ENCODE results near the gene TBC1D10A. TPM values are rescaled to one million over a fixed set of nuclear protein-coding genes. Genes with fewer than 3 reads are reported as not detected.

TBC1D10A gene
- total RNA-seq, 1 experiment from 2014 or later, result 11.1 TPM

DNA sequence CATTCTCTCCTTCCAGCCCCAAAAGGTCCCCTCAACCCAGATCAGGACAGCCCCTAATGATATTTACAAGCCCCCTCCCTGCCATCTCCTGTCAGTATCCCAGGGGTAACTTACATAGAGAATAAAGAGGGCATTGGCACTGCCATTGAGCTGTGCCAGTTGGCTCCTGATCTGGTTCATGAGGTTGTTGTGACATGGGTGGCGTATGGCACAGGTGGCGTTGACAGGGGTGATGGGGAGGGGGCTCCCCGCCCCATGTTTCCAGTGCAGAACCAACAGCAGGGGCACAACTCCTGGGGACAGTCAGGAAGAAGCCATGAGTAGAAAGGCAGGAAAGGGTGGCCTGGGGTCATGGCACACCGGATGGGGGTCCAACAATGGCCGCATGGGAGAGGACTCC is 82.1 kb downstream of the TBC1D10A start:
- ChIA-PET CTCF (no interaction called here), POLR2A (no interaction called here)
- Mint-ChIP-seq H3K27ac (no peak overlapping the region), H3K4me1 (peaks cover 39% of the 10 kb centered on the region), H3K4me3 (peak overlapping the region; percentile 39), H3K27me3 (ENCODE audit: low read depth) (no peaks in the 10 kb centered on the region), H3K36me3 (peaks cover 12% of the 10 kb centered on the region; the same call in 1 of the 2 replicates), H3K9me3 (no peaks in the 10 kb centered on the region)
- ATAC-seq (no peak), DNase-seq (ENCODE audit: low spot score) (no peak)
- TF ChIP-seq TEAD4 (CRISPR knock-in tag; IDR thresholded peaks at IDR 0.05), result no peak
- TF ChIP-seq, protein P1, sequence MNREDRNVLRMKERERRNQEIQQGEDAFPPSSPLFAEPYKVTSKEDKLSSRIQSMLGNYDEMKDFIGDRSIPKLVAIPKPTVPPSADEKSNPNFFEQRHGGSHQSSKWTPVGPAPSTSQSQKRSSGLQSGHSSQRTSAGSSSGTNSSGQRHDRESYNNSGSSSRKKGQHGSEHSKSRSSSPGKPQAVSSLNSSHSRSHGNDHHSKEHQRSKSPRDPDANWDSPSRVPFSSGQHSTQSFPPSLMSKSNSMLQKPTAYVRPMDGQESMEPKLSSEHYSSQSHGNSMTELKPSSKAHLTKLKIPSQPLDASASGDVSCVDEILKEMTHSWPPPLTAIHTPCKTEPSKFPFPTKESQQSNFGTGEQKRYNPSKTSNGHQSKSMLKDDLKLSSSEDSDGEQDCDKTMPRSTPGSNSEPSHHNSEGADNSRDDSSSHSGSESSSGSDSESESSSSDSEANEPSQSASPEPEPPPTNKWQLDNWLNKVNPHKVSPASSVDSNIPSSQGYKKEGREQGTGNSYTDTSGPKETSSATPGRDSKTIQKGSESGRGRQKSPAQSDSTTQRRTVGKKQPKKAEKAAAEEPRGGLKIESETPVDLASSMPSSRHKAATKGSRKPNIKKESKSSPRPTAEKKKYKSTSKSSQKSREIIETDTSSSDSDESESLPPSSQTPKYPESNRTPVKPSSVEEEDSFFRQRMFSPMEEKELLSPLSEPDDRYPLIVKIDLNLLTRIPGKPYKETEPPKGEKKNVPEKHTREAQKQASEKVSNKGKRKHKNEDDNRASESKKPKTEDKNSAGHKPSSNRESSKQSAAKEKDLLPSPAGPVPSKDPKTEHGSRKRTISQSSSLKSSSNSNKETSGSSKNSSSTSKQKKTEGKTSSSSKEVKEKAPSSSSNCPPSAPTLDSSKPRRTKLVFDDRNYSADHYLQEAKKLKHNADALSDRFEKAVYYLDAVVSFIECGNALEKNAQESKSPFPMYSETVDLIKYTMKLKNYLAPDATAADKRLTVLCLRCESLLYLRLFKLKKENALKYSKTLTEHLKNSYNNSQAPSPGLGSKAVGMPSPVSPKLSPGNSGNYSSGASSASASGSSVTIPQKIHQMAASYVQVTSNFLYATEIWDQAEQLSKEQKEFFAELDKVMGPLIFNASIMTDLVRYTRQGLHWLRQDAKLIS (CRISPR knock-in tag; IDR thresholded peaks at IDR 0.05; ENCODE audit: borderline replicate concordance), result no peak
- TF ChIP-seq, protein P2, sequence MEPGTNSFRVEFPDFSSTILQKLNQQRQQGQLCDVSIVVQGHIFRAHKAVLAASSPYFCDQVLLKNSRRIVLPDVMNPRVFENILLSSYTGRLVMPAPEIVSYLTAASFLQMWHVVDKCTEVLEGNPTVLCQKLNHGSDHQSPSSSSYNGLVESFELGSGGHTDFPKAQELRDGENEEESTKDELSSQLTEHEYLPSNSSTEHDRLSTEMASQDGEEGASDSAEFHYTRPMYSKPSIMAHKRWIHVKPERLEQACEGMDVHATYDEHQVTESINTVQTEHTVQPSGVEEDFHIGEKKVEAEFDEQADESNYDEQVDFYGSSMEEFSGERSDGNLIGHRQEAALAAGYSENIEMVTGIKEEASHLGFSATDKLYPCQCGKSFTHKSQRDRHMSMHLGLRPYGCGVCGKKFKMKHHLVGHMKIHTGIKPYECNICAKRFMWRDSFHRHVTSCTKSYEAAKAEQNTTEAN (CRISPR knock-in tag; IDR thresholded peaks at IDR 0.05), result no peak

DNA sequence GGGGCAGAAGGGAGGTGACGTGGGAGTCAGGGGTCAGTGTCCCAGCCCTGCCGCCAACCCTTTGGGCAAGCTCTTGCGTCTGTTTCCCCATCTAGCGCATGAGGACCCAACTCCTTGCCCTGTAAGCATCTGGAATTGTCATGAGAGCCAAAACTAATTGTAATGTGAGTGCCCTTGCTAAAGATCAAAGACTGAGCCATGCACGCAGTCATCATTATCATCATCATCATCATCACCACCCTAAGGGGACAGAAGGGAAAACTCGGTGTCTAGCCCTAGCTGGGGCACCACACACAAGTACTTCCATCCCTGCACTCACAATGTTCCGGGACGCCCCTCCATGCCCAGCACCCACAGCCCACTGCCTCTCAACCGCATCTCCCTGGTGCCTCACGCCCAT is 82.7 kb downstream of the TBC1D10A start:
- POLR2A ChIA-PET, result no interaction called here
- no peak overlapping the region for H3K27ac Mint-ChIP-seq
- H3K4me3 Mint-ChIP-seq, result no peak overlapping the region
- peaks cover 12% of the 10 kb centered on the region; the same call in 1 of the 2 replicates for H3K36me3 Mint-ChIP-seq
- DNase-seq (ENCODE audit: low spot score), result no peak
- CTCF ChIA-PET, result no interaction called here
- no peaks in the 10 kb centered on the region for H3K9me3 Mint-ChIP-seq
- H3K27me3 Mint-ChIP-seq (ENCODE audit: low read depth), result no peaks in the 10 kb centered on the region
- TF ChIP-seq PRRX2 (CRISPR knock-in tag; IDR thresholded peaks at IDR 0.05), result no peak
- TF ChIP-seq, protein P3, sequence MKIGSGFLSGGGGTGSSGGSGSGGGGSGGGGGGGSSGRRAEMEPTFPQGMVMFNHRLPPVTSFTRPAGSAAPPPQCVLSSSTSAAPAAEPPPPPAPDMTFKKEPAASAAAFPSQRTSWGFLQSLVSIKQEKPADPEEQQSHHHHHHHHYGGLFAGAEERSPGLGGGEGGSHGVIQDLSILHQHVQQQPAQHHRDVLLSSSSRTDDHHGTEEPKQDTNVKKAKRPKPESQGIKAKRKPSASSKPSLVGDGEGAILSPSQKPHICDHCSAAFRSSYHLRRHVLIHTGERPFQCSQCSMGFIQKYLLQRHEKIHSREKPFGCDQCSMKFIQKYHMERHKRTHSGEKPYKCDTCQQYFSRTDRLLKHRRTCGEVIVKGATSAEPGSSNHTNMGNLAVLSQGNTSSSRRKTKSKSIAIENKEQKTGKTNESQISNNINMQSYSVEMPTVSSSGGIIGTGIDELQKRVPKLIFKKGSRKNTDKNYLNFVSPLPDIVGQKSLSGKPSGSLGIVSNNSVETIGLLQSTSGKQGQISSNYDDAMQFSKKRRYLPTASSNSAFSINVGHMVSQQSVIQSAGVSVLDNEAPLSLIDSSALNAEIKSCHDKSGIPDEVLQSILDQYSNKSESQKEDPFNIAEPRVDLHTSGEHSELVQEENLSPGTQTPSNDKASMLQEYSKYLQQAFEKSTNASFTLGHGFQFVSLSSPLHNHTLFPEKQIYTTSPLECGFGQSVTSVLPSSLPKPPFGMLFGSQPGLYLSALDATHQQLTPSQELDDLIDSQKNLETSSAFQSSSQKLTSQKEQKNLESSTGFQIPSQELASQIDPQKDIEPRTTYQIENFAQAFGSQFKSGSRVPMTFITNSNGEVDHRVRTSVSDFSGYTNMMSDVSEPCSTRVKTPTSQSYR (CRISPR knock-in tag; IDR thresholded peaks at IDR 0.05), result no peak
- no peak for TF ChIP-seq ZNF396 (CRISPR knock-in tag; IDR thresholded peaks at IDR 0.05; ENCODE audit: borderline replicate concordance)
- no peak for TF ChIP-seq ATF1 (CRISPR knock-in tag; IDR thresholded peaks at IDR 0.05)
- TF ChIP-seq, protein P4, sequence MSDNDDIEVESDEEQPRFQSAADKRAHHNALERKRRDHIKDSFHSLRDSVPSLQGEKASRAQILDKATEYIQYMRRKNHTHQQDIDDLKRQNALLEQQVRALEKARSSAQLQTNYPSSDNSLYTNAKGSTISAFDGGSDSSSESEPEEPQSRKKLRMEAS (CRISPR knock-in tag; IDR thresholded peaks at IDR 0.05), result no peak
- TF ChIP-seq IRF2 (CRISPR knock-in tag; IDR thresholded peaks at IDR 0.05; ENCODE audit: borderline replicate concordance, low read depth), result no peak
- TF ChIP-seq ZNF423 (CRISPR knock-in tag; IDR thresholded peaks at IDR 0.05), result no peak
- TF ChIP-seq, protein P5, sequence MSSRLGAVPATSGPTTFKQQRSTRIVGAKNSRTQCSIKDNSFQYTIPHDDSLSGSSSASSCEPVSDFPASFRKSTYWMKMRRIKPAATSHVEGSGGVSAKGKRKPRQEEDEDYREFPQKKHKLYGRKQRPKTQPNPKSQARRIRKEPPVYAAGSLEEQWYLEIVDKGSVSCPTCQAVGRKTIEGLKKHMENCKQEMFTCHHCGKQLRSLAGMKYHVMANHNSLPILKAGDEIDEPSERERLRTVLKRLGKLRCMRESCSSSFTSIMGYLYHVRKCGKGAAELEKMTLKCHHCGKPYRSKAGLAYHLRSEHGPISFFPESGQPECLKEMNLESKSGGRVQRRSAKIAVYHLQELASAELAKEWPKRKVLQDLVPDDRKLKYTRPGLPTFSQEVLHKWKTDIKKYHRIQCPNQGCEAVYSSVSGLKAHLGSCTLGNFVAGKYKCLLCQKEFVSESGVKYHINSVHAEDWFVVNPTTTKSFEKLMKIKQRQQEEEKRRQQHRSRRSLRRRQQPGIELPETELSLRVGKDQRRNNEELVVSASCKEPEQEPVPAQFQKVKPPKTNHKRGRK (CRISPR knock-in tag; IDR thresholded peaks at IDR 0.05; ENCODE audit: borderline replicate concordance), result no peak
- TF ChIP-seq, protein P6, sequence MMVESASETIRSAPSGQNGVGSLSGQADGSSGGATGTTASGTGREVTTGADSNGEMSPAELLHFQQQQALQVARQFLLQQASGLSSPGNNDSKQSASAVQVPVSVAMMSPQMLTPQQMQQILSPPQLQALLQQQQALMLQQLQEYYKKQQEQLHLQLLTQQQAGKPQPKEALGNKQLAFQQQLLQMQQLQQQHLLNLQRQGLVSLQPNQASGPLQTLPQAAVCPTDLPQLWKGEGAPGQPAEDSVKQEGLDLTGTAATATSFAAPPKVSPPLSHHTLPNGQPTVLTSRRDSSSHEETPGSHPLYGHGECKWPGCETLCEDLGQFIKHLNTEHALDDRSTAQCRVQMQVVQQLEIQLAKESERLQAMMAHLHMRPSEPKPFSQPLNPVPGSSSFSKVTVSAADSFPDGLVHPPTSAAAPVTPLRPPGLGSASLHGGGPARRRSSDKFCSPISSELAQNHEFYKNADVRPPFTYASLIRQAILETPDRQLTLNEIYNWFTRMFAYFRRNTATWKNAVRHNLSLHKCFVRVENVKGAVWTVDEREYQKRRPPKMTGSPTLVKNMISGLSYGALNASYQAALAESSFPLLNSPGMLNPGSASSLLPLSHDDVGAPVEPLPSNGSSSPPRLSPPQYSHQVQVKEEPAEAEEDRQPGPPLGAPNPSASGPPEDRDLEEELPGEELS (CRISPR knock-in tag; IDR thresholded peaks at IDR 0.05), result no peak
- TF ChIP-seq, protein P7, sequence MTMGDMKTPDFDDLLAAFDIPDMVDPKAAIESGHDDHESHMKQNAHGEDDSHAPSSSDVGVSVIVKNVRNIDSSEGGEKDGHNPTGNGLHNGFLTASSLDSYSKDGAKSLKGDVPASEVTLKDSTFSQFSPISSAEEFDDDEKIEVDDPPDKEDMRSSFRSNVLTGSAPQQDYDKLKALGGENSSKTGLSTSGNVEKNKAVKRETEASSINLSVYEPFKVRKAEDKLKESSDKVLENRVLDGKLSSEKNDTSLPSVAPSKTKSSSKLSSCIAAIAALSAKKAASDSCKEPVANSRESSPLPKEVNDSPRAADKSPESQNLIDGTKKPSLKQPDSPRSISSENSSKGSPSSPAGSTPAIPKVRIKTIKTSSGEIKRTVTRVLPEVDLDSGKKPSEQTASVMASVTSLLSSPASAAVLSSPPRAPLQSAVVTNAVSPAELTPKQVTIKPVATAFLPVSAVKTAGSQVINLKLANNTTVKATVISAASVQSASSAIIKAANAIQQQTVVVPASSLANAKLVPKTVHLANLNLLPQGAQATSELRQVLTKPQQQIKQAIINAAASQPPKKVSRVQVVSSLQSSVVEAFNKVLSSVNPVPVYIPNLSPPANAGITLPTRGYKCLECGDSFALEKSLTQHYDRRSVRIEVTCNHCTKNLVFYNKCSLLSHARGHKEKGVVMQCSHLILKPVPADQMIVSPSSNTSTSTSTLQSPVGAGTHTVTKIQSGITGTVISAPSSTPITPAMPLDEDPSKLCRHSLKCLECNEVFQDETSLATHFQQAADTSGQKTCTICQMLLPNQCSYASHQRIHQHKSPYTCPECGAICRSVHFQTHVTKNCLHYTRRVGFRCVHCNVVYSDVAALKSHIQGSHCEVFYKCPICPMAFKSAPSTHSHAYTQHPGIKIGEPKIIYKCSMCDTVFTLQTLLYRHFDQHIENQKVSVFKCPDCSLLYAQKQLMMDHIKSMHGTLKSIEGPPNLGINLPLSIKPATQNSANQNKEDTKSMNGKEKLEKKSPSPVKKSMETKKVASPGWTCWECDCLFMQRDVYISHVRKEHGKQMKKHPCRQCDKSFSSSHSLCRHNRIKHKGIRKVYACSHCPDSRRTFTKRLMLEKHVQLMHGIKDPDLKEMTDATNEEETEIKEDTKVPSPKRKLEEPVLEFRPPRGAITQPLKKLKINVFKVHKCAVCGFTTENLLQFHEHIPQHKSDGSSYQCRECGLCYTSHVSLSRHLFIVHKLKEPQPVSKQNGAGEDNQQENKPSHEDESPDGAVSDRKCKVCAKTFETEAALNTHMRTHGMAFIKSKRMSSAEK (CRISPR knock-in tag; IDR thresholded peaks at IDR 0.05; ENCODE audit: borderline replicate concordance), result no peak
- H3K4me1 Mint-ChIP-seq, result peaks cover 38% of the 10 kb centered on the region
- no peak for ATAC-seq
